Right lobe of liver (tissue), 4 donors: ENCODE results near the gene PCBP4.

ENCODE experiments used
- POLR2A ChIP-seq: fragments of 450-650 bp; IDR thresholded peaks from one replicate; pipeline ENCODE4 v1.6.1; 2017; ENCODE audit warnings: antibody characterized with exemption, mild to moderate bottlenecking
- TF ChIP-seq, protein P1 (sequence below), 4 donors: fragments of 200-600 bp in 3 of 4; fragments of 450-650 bp in 1 of 4; IDR thresholded peaks; one replicate each; pipeline versions ENCODE4 v1.5.1 to v1.8.0; 2016 to 2022; ENCODE audit warnings: antibody characterized with exemption in 4 of 4, mild to moderate bottlenecking in 2 of 4
- donor health status: DM: no; HTN: no; CAD: no.
- donor health status: DM: no; HTN: no; CAD: no.
- donor health status: DM: no; HTN: yes; CAD: no.

DNA sequence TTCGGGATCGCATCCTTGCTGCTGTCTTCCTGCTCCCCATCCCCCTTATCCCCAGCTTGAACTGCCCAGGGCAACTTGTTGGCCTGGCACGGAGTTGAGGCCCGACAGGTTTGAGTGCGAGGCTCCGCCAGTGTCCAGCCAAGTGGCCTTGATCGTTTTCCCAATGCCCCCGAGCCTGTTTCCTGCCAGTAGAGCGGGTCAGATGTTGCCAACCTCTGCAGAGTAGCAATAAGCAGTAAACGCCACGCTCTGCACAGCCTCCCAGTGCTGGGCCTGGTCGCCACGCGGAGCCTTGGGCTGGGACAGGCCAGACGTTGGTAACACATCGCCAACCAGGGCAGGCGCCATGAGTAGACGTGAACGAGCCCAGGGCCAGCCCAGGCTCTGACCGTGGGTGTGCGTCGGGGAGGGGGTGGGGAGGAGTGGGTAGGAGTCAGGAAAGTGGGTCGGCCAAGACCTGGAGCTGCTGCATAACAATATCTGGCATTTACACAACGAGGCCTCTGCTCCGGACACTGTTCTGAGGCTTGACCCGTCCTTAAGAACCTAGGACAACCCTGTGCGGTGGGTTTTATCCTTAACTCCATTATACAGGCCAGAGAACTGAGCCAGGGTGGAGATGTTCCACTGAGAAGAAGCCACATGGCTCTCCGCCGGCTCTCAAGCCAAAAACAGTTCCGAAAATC is 7.2 kb upstream of the PCBP4 start:
- TF ChIP-seq POLR2A, result no peak
- TF ChIP-seq, protein P1, sequence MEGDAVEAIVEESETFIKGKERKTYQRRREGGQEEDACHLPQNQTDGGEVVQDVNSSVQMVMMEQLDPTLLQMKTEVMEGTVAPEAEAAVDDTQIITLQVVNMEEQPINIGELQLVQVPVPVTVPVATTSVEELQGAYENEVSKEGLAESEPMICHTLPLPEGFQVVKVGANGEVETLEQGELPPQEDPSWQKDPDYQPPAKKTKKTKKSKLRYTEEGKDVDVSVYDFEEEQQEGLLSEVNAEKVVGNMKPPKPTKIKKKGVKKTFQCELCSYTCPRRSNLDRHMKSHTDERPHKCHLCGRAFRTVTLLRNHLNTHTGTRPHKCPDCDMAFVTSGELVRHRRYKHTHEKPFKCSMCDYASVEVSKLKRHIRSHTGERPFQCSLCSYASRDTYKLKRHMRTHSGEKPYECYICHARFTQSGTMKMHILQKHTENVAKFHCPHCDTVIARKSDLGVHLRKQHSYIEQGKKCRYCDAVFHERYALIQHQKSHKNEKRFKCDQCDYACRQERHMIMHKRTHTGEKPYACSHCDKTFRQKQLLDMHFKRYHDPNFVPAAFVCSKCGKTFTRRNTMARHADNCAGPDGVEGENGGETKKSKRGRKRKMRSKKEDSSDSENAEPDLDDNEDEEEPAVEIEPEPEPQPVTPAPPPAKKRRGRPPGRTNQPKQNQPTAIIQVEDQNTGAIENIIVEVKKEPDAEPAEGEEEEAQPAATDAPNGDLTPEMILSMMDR (IDR thresholded peaks at IDR 0.05), result peak in 2 of 4 donors; percentile 0 to 12
